HG02571 (cell line): ENCODE measurements around the gene BCAS2.

Source experiments
- ATAC-seq: cut with Tn5 transposase; IDR thresholded peaks from one replicate; pipeline ENCODE4 v1.9.1; 2021; ENCODE audit warnings: mild to moderate bottlenecking, moderate library complexity; ENCODE audit not compliant: unreplicated experiment

BCAS2 gene

DNA sequence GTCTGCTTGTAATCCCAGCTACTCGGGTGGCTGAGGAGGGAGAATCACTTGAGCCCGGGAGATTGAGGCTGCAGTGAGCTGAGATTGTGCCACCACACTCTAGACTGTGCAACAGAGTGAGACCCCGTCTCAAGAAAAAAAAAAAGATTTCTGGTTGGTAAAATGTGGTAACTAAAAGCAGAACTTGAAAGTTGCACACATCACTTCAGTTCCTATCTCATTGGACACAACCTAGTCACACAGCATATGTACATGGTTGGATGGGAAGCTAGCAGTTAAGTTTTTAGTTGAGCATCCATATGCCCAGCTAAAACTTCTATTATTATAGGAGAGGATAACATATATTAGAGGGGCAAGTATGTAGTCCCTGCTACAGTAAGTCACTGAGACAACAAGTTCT lies 22.1 kb downstream of the BCAS2 start:
- no peak for ATAC-seq

DNA sequence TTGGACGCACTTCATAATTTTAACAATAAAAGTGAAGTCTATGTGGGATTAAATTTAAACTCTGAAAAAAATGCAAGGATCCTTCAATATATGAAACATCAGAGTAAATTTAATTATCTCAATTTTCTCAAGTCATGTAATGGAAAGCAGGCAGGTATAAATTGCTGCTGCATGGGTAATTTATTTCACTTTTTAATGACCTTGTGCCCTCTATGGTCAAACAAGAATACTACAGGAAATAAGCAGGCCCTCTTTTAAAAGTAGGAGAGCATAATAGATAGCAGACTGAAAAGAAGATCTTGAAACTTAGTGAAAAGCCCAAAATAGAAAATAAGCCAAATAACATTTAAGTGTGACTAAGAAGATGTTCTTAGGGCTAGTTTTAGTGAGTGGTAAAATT lies 22.9 kb downstream of the BCAS2 start:
- ATAC-seq = no peak

- no peak for ATAC-seq
Observed at GRCh38 chr1:114554577-114554976, 26.8 kb downstream of the BCAS2 start.

DNA sequence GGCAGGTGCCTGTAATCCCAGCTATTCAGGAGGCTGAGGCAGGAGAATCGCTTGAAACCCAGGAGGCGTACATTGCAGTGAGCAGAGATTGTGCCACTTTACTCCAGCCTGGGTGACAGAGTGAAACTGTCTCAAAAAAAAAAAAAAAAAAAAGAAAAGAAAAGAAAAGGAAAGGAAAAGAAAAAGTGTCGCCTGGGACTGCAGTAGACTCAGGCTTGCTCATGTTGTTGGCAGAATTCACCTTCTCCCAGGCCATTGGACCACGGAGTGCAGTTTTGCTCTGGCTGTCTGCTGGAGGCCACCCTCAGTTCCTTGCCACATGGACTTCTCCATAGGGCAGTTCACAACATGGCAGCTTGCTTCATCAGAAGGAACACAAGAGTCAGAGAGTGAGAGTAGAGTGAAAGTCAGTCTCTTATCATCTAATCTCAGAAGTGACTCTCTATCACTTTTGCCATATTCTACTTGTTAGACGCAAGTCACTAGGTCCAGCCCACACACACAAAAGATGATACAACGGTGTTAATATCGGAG lies 29.2 kb downstream of the BCAS2 start:
- ATAC-seq = no peak

- ATAC-seq = no peak
Observed at GRCh38 chr1:114551400-114551799, 30.0 kb downstream of the BCAS2 start.

DNA sequence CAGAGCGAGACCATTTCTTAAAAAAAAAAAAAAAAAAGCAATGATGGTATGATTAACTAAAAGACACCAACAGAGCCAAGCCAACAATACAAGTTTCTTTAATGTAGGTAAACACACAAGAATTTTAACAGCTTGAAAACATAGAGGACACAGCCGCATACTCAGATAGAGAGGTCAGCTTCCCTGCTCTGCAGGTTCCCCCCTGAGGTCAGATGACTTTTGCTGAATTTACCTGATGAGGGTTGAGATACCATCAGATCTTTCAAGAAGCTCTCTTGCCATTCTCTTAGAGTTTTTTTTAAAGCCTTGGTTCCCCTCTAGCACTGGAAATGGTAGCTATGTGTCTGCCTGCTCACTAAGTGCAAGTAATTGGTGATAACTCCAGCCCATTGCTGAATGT lies 31.1 kb downstream of the BCAS2 start:
- ATAC-seq = no peak

- ATAC-seq = no peak
Observed at GRCh38 chr1:114549137-114549536, 32.3 kb downstream of the BCAS2 start.

DNA sequence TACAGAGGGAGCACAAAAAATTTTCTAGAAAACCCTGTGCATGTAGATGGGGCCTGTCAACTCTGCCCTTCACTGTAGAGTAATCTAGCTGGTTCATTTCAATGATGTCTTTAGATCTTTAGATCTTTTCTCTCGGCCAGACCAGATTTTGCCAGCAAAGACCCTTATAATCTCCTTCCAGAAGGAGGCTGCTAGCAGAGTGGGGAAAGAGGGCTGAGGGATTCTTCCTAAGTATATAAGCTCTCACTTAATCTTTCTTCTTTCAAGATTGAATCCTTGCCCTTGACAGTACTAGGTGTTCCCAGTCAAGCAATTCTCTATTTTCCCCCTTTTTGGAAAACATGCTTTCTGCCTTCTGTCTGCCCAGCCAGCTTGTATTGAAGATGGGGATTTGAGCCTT lies 34.3 kb downstream of the BCAS2 start:
- ATAC-seq = no peak

GRCh38 chr1:114545796-114546195 lies 35.6 kb downstream of the BCAS2 start:
- no peak for ATAC-seq

DNA sequence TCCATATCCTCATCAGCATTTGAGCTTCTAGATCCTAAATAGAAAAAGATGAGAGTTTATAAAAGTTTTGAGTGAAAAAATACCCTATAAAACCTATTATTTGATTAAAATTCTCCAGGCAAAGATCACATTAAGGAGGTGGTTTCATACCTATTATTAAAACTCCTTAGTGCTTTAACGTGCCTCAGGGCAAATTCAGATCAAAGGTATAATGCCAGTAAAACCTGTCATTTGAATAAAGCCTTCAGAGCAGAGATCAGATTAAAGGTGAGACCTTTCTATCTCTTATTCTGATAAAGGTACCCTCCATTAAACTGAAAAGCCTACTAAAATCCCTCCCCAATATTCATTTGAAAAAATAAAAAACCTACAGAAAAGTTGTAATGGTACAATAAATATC lies 36.1 kb downstream of the BCAS2 start:
- no peak for ATAC-seq

DNA sequence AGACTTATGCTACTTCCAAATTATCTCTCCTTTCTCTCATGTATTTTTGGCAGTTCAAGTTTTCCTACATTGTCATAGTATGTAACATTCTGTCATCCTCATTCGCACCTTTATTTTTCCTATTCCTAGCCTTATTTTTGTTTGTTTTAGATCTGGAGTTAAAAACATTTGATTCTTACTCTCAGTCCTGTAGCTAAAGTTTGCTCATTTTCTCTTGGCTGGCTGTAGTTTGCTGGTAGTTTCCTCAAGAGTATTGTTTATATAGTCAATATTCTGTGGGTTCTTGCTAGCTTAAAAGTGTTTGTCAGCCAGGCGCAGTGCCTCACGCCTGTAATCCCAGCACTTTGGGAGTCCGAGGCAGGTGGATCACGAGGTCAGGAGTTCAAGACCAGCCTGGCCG lies 40.6 kb downstream of the BCAS2 start:
- ATAC-seq = no peak

DNA sequence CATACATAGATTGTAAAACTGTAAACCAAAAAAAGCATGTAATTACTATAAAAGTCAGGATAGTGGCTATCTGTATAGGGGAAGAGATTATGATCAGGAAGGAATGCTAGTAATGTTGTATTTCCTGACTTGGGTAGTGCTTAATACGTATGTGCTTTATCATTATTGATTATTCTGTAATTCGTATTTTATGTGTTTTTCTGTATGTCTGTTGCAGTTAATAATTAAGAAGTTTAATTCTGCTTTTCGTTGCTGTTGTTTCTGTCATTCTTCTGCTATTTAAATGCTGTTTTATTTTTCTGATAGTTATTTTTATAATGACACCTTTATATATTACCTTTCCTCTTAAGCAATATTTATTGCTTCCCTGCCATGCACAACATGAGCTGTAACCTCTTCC lies 41.1 kb downstream of the BCAS2 start:
- no peak for ATAC-seq

DNA sequence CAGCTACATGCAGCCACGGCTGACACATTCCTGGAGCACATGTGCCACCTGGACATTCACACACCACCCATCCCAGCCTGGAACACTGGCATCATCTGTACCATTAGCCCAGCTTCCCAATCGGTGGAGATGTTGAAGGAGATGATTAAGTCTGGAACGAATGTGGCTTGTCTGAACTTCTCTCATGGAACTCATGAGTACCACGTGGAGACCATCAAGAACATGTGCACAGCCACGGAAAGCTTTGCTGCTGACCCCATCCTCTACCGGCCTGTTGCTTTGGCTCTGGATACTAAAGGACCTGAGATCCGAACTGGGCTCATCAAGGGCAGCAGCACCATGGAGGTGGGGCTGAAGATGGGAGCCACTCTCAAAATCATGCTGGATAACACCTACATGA lies 45.4 kb downstream of the BCAS2 start:
- no peak for ATAC-seq

DNA sequence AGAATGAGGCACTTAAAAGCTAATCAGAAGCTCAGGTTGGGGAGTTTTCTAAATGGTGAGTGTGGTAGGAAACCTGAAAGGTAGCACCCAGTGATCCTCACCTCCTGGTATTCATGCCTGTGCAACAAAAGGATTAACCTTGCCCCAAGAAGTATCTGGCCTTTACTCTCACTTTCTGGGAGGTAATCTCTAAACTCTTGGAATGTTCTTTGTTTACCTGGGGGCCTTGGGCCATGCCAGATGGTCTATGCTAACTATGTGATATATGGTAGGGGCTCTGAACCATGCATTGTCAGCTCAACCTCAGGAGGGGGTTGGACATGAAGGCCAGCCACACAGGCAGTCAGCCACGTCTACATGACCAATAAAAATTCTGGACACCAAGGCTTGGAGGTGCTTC lies 46.0 kb downstream of the BCAS2 start:
- ATAC-seq = no peak

DNA sequence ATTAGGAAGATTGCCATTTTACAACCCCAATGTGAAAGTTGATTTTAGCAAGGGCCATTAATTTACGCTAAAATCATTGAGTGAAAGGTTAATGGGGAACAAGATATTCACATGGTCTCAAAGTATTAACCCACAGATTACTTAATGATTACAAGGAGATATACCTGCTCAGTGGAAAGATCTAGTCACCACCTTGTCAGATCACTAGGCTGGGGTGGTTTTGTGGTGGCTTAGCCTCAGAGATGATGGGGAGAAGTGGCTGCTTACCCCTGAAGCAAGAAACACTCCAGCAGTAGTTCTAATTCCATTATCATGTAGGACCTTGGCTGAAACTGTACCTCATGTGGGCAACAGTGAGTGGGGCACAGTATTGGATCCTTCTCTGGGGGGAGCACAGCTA lies 50.3 kb downstream of the BCAS2 start:
- no peak for ATAC-seq

DNA sequence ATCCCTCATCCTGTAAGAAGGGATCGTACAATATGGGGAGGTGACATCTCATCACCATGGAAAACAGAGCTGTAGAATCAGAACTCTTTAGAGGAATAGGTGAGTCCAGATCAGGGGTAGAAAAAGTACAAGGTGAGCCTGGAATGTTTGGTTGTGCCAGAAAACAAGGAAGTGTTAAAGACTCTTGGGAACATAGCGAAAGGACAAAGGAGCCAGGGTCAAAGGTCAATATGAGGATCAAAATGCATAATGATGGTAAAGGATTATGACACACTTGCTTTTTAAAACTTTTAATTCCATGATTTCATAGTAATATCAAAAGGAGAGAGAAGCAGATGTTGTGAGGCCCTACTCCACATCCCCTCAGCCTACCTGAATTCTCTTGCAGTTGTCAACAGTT lies 51.2 kb downstream of the BCAS2 start:
- no peak for ATAC-seq

DNA sequence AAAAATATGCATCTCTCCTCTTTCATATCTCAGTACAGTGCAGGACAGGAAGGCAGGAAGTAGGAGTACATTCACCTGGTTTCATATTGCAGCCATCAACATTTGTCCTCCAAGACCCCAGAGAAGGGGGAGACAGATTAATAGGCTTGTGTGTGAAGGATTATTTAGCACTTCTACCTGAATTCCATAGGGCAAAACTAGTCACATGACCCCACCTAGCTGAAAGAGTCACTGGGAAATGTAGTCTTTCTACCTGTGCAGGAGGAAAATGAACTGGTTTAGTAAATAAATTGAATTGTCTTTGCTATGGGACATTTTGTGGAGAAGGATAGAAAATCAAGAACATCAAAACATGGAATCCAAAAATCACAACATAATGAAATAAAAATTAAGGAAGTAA lies 56.5 kb downstream of the BCAS2 start:
- no peak for ATAC-seq

- no peak for ATAC-seq
Observed at GRCh38 chr1:114522264-114522575, 59.2 kb downstream of the BCAS2 start.

- no peak for ATAC-seq
Observed at GRCh38 chr1:114521396-114522263, 59.8 kb downstream of the BCAS2 start.
